HS-5 (cell line): Measurements from ENCODE around the gene PCDH9.
"Not testable (repeated sequence)": the region's sequence is repeated elsewhere in the genome, so short reads cannot be mapped to it uniquely, and the experiment has no call there.

Experiments used
- DNase-seq: peaks from one replicate; pipeline ENCODE4 v3.0.0-alpha.2; 2012; ENCODE audit warnings: low read depth

PCDH9 gene

DNA sequence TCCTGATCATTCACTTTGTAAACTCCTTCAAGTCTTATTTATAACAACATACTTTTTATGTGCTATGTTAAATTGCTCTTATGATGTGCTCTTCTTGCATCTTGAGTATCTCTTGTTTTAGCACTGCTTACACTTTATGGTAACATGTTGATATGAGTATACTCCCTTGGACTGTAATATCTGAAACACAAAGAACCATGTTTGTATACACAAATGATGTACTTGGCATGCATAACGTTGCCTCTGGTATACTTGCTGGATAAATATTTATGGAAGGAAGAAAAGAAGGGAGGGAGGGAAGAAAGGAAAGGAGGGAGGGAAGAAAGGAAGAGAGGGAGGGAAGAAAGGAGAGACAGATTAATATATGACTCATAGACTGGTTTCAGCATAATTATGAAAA lies 333.2 kb downstream of the PCDH9 start:
- no peak for DNase-seq

DNA sequence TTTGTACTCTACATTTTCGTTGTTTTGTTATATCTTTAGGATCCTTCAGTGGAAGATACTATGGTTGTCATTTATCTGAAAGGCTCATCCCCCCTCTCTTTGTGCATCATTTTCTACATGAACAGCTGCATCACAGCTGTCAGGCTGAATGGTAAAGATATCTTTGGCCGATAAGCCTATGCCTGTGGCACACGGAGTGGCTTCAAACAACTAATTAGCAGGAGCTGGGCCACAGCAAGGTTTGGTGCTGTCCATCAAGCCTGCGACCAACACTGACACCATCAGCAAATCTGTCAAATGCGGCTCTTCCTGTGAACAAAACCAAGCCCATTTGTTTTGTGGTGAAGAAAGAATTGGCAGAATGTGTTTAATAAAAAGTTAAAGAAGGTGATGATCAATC lies 334.4 kb downstream of the PCDH9 start:
- DNase-seq = no peak

DNA sequence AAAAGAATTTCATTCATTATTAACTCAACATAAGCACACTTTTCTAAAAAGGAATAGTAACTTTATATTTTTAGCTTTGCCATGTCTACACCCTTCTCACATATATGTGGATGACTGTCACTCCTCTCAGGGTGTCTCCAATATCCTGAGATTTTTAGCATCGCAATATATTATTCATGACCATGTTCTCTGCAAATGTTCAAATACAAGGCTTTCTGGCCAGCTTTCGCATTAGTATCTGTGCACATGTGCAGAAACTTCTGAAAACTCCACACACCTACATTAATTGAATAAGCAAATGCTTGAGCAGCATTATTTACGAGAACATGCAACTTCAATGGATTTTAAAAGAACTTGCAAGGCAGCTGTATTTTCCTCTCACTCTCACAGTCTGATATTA lies 334.8 kb downstream of the PCDH9 start:
- no peak for DNase-seq

DNA sequence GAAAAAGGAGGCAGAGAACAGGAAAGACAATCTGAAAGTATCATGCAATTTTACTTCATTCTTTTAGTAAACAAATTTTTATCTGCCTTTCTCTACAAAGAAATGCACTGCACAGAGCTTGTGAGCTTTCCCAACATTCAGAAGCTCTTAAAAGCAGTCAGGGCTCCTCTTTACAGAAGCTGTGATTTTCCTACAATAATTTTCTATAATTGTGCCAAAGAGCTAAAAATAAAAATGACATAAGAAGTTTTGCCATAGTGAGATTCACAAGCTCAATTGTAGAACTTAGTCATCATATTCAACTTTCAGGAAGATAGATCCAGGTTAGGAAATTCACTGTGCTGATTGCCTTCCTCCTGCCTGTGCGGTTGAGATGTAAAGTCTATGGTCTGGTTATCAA lies 341.4 kb downstream of the PCDH9 start:
- DNase-seq = no peak

DNA sequence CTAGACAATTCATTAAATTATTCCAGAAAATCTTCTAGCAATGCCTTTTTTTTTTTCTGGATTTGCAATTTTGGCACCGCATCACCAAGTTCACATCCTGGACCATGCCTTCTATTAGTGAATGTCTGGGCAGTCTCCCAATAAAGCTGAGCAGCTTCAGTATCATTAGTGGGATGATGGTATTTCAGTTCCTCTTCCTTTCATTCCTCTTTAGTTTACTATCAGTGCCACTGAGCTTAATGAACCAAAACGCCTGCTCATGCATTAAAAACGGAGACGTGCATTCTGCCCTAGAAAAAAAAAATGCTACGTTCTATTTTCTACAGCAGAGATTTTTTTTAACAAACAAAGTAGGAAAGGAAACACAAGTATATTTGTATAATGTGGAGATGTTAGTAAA lies 343.0 kb downstream of the PCDH9 start:
- DNase-seq = no peak

DNA sequence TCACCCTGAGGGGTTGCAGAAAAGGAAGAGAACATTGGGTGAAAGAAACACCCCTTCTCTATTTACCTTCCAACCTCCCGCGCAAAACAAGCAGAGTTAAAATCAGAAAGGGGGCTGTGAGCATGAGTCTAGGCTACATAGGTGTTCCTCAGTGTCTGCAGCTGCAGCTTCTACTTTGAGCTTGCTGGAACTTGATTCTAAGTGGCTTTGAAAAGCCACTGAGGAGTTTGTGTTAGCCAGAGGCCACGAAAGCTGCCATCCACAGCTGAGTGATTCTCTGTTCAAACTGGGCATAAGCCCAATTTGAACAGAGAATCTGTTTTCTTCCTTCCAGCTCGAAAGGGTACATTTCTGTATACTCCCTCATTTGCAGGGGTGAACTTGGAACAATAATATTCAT lies 343.9 kb downstream of the PCDH9 start:
- DNase-seq = no peak

DNA sequence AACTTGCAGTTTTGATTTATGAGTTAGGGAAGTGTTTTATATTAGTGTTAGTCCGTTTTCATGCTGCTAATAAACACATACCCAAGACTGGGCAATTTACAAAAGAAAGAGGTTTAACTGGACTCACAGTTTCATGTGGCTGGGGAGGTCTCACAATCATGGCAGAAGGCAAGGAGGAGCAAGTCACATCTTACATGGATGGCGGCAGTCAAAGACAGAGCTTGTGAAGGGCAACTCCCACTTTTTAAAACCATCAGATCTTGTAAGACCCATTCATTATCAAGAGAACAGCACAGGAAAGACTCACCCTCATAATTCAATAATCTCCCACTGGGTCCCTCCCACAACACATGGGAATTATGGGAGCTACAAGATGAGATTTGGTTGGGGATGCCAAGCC lies 349.0 kb downstream of the PCDH9 start:
- not testable (repeated sequence) for DNase-seq

DNA sequence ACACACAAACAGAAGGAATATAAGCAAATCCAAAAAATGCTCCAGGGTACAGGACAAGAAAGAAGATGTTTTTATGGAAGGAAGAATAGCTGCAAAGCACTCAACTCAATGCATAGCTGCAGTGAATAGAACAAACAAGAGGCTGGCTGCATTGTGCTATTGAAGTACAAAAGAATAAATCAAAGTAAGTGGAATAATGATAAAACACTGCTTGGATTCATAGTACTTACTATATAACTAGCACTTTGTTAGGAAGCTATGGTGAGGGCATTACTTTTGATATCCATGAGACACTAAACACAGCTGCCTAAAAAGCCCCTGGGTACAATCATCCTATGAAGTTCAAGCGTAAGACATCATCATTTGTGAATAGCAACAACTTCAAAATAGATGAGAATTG lies 350.1 kb downstream of the PCDH9 start:
- no peak for DNase-seq

DNA sequence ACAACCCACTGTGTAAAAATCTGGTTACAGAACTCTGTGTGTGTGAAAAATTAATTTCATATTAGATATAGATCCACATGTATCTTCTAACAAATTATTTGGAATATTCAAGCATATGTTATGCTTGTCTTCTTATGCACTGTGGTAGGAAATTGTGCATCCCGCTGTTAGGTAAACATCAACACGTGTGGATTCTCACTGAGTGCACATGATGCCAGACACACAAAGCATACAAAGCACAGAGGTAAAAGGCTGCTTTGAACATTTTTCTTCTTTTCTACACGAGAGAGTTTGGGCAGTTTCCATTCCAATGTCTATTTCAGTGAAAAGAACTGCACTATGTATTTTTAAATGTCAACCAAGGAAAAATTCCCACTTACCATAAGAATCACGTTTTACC lies 354.9 kb downstream of the PCDH9 start:
- DNase-seq = no peak

DNA sequence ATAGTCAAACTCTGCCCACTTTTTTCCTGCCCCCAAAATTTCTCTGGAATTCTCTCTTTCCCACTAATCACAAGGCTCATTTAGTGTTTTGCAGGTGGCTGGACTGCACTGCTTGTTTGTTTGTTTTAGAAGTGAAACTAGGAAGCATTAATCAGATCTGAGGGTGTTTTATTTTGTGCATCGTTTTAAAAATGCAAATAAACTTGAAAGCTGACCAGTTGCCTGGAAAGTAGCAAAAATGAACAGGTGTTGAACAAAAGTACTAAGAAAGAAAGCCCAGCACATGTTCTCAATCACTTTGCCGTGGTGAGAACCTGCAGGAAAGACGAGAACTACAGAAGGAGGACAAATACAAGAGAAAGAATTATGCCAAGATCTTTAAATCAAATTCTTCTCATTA lies 365.5 kb downstream of the PCDH9 start:
- DNase-seq = no peak

DNA sequence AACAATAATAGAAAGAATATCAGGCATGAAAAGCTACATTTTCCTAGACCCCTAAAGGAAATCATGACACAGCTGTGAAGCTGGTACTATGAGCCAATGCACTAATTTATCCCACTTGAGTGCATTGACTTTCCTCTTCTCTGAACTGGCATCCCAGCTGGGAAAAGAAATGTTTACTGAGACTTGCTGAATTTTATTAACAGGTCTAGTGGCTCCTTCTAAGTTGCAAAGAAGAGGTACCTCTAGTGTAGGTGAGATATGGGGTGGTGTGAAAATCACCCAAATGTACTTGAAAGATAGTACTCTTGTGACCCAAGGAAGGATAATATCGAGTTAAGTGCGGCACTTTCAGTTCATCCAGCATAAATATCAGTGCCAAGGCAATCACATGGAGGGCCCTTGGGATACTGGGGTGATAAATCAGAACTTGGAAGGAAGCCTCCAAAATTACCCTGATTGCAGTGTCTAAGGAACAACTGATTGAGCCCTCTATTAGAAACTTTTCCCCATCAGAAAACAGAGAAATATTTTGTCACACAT lies 369.2 kb downstream of the PCDH9 start:
- no peak for DNase-seq

DNA sequence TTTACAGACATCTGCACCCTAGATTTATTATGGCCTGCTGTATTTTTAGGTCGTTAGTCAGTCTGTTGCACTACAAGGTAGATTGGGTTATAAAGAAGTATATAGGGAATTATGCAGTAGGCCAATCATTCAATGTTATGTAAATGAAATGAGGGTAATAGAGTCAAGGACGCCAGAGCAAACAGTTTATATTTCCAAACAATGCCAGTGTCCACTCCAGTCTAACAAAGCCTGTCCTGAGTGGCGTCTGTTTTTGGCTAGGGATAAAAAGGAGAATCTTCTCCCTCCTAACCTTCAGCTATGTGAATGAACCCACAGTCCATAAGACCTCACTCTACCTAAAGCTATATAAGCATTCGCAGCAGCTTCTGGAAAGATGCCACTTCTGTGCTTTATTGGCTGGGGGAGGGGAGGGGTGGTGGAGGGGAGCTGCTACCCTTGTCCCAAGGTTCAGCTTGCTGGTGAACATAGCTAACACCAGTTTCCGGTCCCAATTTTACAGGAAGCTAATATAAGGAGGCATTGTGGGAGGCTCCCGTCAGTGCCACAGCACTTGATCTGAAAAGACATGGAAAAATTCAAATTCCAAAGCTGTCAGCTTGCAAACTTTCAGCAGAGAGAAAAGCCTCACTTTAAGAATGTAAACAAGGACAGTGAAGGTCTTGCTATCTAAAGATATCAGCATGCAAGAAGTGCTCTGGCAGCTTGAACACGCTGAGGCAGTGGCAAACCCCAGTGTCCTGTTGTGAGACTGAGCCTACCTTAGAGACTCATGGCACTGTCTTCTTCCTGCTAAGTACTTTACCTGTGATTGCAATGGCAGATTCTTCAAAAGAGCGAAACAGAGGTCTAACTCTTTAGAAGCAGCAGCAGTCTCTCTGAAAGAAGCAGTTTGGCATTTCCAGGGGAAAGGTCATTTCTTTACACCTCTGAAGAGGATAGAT lies 369.9 kb downstream of the PCDH9 start:
- DNase-seq = no peak

DNA sequence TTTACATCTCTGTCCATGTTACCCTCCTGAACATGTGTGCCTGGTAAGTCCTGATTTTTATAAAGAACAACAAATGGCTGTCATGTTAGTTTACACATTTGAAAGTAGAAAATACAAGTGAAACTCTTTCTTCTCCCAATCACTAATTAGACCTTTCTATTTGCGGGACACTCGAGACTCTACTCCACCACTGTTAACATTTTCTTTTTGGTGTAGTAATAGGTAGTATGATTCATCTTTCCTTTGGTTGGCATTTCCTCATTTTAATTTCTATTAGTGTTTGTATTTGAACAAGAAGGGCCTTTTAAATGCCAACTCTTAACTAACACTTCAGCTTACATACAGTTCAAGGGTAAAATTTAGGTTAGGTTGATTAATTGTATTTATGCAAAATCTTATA lies 371.1 kb downstream of the PCDH9 start:
- no peak for DNase-seq

DNA sequence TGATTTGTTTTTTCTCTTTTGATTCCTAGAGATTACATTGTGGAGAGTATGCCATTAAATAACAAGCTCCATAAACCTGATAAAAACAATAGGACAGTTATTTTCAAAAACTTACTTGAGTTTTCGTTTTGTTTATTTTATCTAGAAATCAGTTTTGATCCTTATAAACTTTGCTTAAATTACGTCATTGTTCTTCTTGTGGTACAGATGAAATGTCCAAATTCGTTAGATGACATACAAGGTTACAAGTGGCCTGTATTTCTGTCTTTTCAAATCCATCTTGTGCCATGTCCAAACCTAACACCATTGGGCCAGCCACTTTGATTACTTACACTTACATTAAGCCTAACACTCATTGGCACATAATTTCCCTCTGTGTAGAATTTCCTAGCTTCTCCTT lies 372.0 kb downstream of the PCDH9 start:
- no peak for DNase-seq

DNA sequence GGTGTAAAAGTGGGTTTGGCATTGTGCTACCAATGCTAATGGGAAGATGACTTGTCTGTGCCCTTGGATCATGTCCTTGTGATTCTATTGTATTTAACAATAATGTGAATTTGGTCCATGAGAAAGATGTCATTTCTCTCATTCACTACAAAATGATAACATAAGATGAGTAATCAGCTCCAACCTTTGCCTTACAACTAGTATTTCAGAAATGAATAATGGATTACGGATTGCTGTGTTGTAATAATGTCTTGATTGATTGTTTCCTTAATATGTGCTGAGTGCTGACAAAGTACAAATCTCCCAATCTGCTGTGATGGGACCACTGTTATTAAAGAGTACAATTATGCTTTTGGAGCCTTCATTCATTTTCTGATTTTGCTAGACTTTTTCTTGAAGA lies 375.0 kb downstream of the PCDH9 start:
- DNase-seq = no peak

DNA sequence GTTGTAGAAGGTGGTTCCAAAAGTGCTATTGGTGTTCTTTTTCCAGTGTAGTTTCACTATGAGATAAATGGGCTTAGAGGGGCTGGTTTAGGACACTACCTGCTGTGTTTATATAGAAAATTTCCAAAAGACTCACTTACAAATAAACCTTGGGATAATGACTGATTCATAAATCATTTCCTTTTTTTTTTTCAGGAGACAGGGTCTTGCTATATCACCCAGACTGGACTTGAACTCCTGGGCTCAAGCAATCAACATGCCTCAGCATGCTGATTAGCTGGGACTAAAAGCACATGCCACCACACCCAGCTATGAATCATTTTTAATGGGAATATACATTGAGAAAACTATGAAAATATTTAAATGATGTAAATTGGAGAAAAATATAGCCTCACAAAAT lies 376.6 kb downstream of the PCDH9 start:
- DNase-seq = no peak

DNA sequence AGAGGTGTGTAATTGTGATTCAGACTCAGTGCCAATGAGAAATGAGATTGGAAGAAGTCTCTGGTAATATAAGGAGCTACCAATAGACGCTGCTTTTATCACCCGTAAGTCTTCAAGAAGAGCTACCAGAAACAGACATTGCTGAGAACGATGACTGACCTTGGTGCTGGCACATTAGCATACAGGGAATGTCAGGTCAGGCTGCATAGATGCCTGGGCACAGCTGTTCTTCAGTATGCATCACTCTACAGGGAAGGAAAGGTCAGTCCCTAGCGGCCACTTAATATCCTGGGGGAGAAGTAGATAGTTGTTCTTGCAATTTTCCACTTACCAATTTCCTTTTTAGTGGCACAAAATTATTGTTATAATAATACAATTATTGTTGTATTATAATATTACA lies 380.4 kb downstream of the PCDH9 start:
- DNase-seq = no peak

DNA sequence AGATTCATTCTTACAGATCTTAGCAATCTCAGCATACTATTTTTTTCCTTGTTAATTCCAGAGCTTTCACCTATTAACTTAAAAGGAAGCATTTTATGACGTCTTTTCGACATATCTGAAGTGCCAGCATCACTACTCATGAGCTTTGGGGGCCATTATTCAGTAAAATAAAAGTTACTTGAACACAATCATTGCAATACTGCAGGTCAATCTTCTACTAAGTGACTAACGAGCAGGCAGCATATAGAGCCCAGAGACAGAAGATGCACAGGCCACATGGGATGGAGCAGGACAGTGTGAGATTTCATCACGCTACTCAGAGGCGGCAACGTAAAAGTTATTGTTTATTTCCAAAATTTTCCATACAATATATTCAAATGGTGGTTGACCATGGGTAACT lies 382.6 kb downstream of the PCDH9 start:
- no peak for DNase-seq

DNA sequence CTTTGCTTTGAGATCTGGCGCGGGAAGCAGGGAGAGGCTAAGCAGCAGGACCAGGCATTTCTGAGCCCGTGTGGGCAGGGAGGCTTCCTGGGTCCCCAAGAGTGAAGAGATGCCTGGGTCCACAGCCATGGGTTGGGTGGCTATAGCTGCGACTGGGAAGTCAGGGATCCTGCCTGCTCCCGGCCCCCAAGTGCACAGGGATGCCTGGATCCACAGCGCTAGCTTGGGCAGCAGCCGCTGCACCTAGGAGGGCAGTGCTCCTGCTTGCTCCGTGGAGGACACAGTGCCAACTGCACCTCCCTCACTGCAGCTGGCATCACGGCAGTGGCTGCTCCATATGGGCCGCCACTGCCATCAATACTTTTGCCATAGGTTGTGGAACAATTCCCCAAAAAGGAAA lies 384.7 kb downstream of the PCDH9 start:
- no peak for DNase-seq

DNA sequence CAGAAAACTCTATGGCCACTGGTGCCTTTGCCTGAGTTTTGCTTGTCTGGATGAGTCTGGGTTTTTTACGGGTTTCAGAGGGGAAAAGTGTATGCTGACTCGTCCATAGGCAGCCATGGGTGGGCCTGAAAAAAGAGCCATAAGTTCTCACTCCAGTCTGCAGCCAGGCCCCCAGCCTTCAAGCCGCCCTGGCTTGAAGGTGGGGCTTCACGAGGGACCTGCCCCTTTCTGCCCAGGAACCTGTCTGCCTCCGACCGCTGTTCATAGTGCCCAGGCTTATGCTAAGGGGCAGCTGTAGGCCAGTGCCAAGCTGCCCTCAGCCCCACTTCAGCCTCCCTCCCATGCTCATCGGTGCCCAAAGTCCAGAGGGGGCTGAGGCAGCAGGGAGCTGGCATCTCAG lies 385.2 kb downstream of the PCDH9 start:
- DNase-seq = no peak

DNA sequence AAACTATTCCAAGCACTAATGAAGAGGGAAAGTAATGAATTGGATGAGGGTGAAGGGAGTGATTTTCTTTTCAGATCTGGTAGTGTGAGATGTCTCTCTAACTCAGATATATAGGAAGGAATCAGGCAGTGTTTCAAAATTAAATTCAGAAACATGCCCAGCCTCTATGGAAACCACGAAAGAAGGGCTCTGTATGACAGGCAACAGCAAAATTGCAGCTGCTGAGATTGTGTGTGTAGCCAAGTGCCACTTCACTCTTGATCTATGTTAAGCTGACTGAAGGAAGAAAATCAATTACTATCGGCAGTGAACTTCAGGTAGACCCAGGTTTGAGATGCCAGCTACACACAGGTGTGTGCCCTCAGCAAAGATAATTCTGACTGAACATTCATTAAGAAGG lies 387.4 kb downstream of the PCDH9 start:
- no peak for DNase-seq

DNA sequence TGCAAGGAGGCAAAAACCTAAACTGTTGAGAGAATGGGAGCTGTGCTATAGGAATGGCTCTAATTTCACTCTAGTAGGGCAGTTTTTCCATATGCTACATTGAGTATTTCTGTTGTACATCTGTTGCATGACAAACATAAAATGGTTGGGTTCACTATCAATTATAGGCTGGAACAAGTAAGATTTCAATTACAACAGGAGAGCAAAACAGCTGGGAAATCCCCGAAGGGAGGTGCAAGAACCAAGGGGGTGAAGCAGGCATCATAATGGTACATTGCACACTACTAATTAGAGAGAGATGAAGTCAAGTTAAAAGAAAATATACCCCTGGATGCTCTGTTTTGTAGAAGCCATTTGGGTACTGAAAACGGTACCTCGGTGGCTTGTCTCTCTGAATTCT lies 389.5 kb downstream of the PCDH9 start:
- no peak for DNase-seq

DNA sequence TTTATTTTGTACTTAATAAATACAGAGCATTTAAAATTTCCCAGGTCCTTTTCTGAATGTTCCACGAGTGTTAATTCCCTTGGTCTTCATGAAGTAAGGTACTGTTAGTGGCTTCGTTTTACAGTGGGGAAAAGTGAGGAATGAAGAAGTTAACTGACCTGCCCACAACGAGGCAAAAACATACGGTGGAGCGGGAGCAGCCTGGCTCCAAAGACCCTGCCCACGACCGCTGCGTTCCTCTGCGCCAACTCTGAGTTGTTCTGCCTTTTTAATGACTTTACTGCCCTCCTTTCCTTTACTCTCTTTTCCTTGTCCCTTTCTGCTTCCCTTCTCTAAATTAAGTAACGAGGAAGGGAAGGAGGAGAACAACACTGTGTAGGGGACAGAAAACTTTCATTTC lies 392.9 kb downstream of the PCDH9 start:
- DNase-seq = no peak

DNA sequence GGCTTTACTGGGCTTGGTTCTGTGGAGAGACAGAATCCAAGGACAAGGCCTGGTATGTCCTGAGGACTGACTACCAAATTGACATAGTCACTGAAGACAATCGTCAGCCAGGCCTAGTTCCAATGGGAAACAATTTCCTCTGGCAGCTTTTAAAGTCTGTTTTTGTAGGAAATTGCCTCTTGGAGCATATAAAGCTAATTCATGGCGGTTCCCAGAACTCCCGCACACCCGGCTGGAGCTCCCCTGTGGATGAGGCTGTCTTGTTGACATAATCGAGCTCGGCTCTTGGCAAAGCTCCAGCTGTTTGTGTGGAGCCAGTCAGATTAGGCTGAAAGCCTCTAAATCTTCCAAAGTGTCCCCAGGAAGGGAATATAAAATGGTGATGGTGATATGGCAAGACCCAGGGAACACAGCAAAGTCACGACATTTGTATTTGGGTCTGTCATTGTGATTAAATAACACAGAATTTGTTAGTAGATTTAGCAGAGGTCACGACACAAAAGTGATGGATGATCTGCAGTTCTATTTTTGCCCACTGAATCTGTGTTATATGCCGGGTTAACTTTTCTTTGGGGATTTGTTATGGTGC lies 395.0 kb downstream of the PCDH9 start:
- no peak for DNase-seq
